Prostate gland (tissue), 2 donors: ENCODE measurements around the gene HPN. TPM values are rescaled to one million over a fixed set of nuclear protein-coding genes. Genes with fewer than 3 reads are reported as not detected.

ENCODE experiments used
- DNase-seq: peaks from one replicate; pipeline ENCODE4 v3.0.0-alpha.2; 2019; ENCODE audit warnings: low spot score
- H3K27ac ChIP-seq, 2 donors: fragments of 200-600 bp; sonication (generic); 2 replicates each; pipeline ENCODE4 v1.5.1; 2017 to 2019
- H3K27me3 ChIP-seq: fragments of 200-600 bp; sonication (generic); replicated peaks from 2 replicates; pipeline ENCODE4 v1.5.1; 2019; ENCODE audit not compliant: insufficient read depth
- H3K36me3 ChIP-seq, 2 donors: fragments of 200-600 bp; sonication (generic); 1 replicate in 1 of 2; 2 replicates in 1 of 2; pipeline versions ENCODE4 v1.5.1 to v1.8.1; 2017 to 2019
- H3K4me1 ChIP-seq: fragments of 200-600 bp; sonication (generic); replicated peaks from 2 replicates; pipeline ENCODE4 v1.5.1; 2019
- H3K4me3 ChIP-seq, 2 donors: fragments of 200-600 bp; sonication (generic); 2 replicates each; pipeline ENCODE4 v1.5.1; 2017 to 2019
- H3K9me3 ChIP-seq: fragments of 200-600 bp; sonication (generic); 2 replicates; pipeline ENCODE4 v1.5.1; 2017
- CTCF ChIP-seq, 4 experiments: fragments of 200-600 bp in 2 of 4; fragments of 450-650 bp in 2 of 4; sonication (generic) in 2 of 4; IDR thresholded peaks; 1 replicate in 3 of 4; 2 replicates in 1 of 4; pipeline ENCODE4 v1.5.1; 2016 to 2019; ENCODE audit warnings: antibody characterized with exemption in 4 of 4, mild to moderate bottlenecking in 2 of 4, moderate library complexity in 2 of 4
- POLR2A ChIP-seq: fragments of 450-650 bp; IDR thresholded peaks from one replicate; pipeline ENCODE4 v1.6.1; 2016; ENCODE audit warnings: antibody characterized with exemption, mild to moderate bottlenecking
- POLR2AphosphoS5 ChIP-seq: sonication (generic); formaldehyde crosslinking; IDR thresholded peaks from one replicate; pipeline ENCODE4 v1.6.1; 2017; ENCODE audit warnings: antibody characterized with exemption
- WGBS: methylation state at CpG from one replicate; pipeline ENCODE4 v1.1.5; 2018; 5-methylcytosine and 5-hydroxymethylcytosine counted together
- intact Hi-C: fragments of 100-400 bp; cut with DNase I; formaldehyde crosslinking; loops from one replicate; pipeline ENCODE4 v1.14.2; 2022
- total RNA-seq, 2 donors: library from RNA; depleted of rRNA; stranded (reverse); fragments of >200 nt; gene quantifications; one replicate each; pipeline ENCODE4 v1.1.0, GENCODE V29; 2016

HPN gene
- total RNA-seq, 2 donors from 2014 or later = 14.8 to 22.6 TPM

GRCh38 chr19:35052599-35053190 lies 11.2 kb downstream of the HPN start:
- no peak for DNase-seq
- Histone ChIP-seq H3K27me3 (no peaks in the 10 kb centered on the region), H3K36me3 (no peaks in the 10 kb centered on the region), H3K27ac (no peak overlapping the region), H3K4me3 (no peak overlapping the region), H3K9me3 (no peaks in the 10 kb centered on the region), H3K4me1 (peaks cover 7% of the 10 kb centered on the region)
- WGBS = 74% methylated on average over 8 of the region's 8 CpGs
- intact Hi-C loops = no loop called here
- TF ChIP-seq POLR2AphosphoS5 (no peak), POLR2A (no peak), CTCF (IDR thresholded peaks at IDR 0.05) (no peak)

- H3K27me3 ChIP-seq = no peaks in the 10 kb centered on the region
- DNase-seq = no peak
- intact Hi-C loops = no loop called here
- no peaks in the 10 kb centered on the region for H3K36me3 ChIP-seq
- H3K4me3 ChIP-seq = no peak overlapping the region
- TF ChIP-seq POLR2A (no peak), POLR2AphosphoS5 (no peak), CTCF (IDR thresholded peaks at IDR 0.05) (no peak)
- H3K27ac ChIP-seq = no peak overlapping the region
- H3K4me1 ChIP-seq = peaks cover 3% of the 10 kb centered on the region
- 81% methylated on average over 9 of the region's 9 CpGs for WGBS
- no peaks in the 10 kb centered on the region for H3K9me3 ChIP-seq
Measured at GRCh38 chr19:35053667-35054293, 12.3 kb downstream of the HPN start.

- Histone ChIP-seq H3K36me3 (no peaks in the 10 kb centered on the region), H3K27me3 (no peaks in the 10 kb centered on the region), H3K4me3 (no peak overlapping the region), H3K4me1 (no peaks in the 10 kb centered on the region), H3K27ac (no peak overlapping the region), H3K9me3 (no peaks in the 10 kb centered on the region)
- DNase-seq = no peak
- 87% methylated on average over 9 of the region's 9 CpGs for WGBS
- intact Hi-C loops = no loop called here
- no peak for TF ChIP-seq POLR2AphosphoS5
- TF ChIP-seq POLR2A = no peak
- no peak for TF ChIP-seq CTCF (IDR thresholded peaks at IDR 0.05)
Measured at GRCh38 chr19:35054626-35055025, 13.1 kb downstream of the HPN start.

- H3K36me3 ChIP-seq = no peaks in the 10 kb centered on the region
- H3K4me3 ChIP-seq = no peak overlapping the region
- no peak for DNase-seq
- peak in 3 of 4 experiments; percentile 14 to 51 (median 24) for TF ChIP-seq CTCF (IDR thresholded peaks at IDR 0.05)
- TF ChIP-seq POLR2A = no peak
- TF ChIP-seq POLR2AphosphoS5 = no peak
- intact Hi-C loops = no loop called here
- no peaks in the 10 kb centered on the region for H3K27me3 ChIP-seq
- WGBS = 30% methylated on average over 3 of the region's 3 CpGs
- H3K4me1 ChIP-seq = no peaks in the 10 kb centered on the region
- H3K27ac ChIP-seq = no peak overlapping the region
- no peaks in the 10 kb centered on the region for H3K9me3 ChIP-seq
Measured at GRCh38 chr19:35055715-35056179, 14.2 kb downstream of the HPN start.
